Neural progenitor cell (in vitro differentiated cells): ENCODE results near the gene CLNK.

ENCODE experiments used
- EZH2 ChIP-seq: fragments of 200-600 bp; sonication (generic); IDR thresholded peaks from 2 replicates; pipeline ENCODE4 v1.6.1; 2017; ENCODE audit warnings: antibody characterized with exemption, mild to moderate bottlenecking, moderate library complexity
- TF ChIP-seq, protein P1 (sequence below): fragments of 200-600 bp; sonication (generic); IDR thresholded peaks from 2 replicates; pipeline ENCODE4 v1.5.1; 2017; ENCODE audit warnings: antibody characterized with exemption, mild to moderate bottlenecking

DNA sequence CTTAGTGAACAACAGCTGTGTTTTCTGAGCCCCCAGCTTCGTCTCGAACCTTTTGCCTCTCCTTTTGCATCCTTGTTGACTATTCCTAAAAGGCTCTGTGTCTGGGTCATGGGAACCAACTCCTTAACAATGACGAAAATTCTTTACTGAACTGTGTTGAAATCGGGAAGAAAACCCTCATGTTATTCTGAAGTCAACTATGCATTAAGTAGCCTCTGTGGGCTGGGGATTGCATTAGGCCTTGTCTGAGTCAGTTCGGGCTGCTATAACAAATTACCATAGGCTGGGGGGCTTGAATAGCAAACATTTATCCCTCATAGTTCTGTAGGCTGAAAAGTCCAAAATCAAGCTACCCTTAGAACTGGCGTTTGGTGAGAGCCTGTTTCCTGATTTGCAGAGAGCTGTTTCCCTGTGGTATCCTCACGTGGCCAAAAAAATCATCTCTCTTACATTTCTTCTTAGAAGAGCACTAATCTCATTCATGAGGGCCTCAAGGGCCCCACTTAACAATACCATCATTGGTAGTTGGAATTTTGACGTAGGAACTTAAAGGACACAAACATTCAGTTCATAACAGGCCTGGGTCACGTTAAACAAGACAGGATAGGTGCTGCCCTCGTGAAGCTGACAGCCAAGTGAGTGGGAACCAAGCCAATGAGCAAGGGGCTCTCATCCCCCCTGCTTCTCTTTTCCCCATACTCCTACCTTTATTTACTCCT is 75.9 kb downstream of the CLNK start:
- TF ChIP-seq, protein P1, sequence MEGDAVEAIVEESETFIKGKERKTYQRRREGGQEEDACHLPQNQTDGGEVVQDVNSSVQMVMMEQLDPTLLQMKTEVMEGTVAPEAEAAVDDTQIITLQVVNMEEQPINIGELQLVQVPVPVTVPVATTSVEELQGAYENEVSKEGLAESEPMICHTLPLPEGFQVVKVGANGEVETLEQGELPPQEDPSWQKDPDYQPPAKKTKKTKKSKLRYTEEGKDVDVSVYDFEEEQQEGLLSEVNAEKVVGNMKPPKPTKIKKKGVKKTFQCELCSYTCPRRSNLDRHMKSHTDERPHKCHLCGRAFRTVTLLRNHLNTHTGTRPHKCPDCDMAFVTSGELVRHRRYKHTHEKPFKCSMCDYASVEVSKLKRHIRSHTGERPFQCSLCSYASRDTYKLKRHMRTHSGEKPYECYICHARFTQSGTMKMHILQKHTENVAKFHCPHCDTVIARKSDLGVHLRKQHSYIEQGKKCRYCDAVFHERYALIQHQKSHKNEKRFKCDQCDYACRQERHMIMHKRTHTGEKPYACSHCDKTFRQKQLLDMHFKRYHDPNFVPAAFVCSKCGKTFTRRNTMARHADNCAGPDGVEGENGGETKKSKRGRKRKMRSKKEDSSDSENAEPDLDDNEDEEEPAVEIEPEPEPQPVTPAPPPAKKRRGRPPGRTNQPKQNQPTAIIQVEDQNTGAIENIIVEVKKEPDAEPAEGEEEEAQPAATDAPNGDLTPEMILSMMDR, result no peak
- no peak for TF ChIP-seq EZH2
